A549 (cell line): Measurements from ENCODE around the gene TBX15.
"Not testable (repeated sequence)": the region's sequence is repeated elsewhere in the genome, so short reads cannot be mapped to it uniquely, and the experiment has no call there.

Source experiments
- CHD4 ChIP-seq: fragments of 200-600 bp; sonication (generic); IDR thresholded peaks from 2 replicates; pipeline ENCODE4 v1.6.1; 2016; ENCODE audit warnings: antibody characterized with exemption, mild to moderate bottlenecking, borderline replicate concordance
- CTCF ChIP-seq: fragments of >200 bp; sonication (Bioruptor Twin); formaldehyde crosslinking; IDR thresholded peaks from 3 replicates; pipeline ENCODE4 v1.5.1; 2016
- ELK1 ChIP-seq: fragments of 150-350 bp; IDR thresholded peaks from 2 replicates; pipeline ENCODE4 v1.6.1; 2014; ENCODE audit warnings: low read depth, mild to moderate bottlenecking, low read length
- HOXA7 ChIP-seq: fragments of 250-450 bp; sonication (Bioruptor Pico); IDR thresholded peaks from 2 replicates; pipeline ENCODE4 v1.5.0; 2020; ENCODE audit warnings: mild to moderate bottlenecking, moderate library complexity
- KDM1A ChIP-seq: fragments of 200-600 bp; sonication (generic); IDR thresholded peaks from 2 replicates; pipeline ENCODE4 v1.6.1; 2016; ENCODE audit warnings: low read depth, mild to moderate bottlenecking
- MAX ChIP-seq: IDR thresholded peaks from 2 replicates; pipeline ENCODE4 v1.6.1; 2012
- MYC ChIP-seq: IDR thresholded peaks from 2 replicates; pipeline ENCODE4 v1.6.1; 2012; ENCODE audit warnings: mild to moderate bottlenecking, inconsistent platforms, low read length, improper control_type of control experiment, borderline replicate concordance
- PBX3 ChIP-seq: IDR thresholded peaks from 2 replicates; pipeline ENCODE4 v1.6.1; 2012
- POLR2A ChIP-seq: IDR thresholded peaks from 2 replicates; pipeline ENCODE4 v1.6.1; 2012; ENCODE audit warnings: mild to moderate bottlenecking, low read length
- RAD21 ChIP-seq, 2 experiments: fragments of >200 bp in 1 of 2; sonication (Bioruptor Twin) in 1 of 2; formaldehyde crosslinking in 1 of 2; IDR thresholded peaks in 1 of 2; conservative IDR thresholded peaks in 1 of 2; 2 replicates in 1 of 2; 3 replicates in 1 of 2; pipeline ENCODE4 v1.6.1; 2012 to 2018; ENCODE audit warnings: inconsistent platforms in 1 of 2
- RCOR1 ChIP-seq: fragments of 150-350 bp; IDR thresholded peaks from 2 replicates; pipeline ENCODE4 v1.6.1; 2014; ENCODE audit warnings: antibody characterized with exemption, low read length, low read depth
- REST ChIP-seq: fragments of 200-600 bp; sonication (generic); IDR thresholded peaks from 2 replicates; pipeline ENCODE4 v1.6.1; 2016; ENCODE audit warnings: antibody characterized with exemption, mild to moderate bottlenecking, moderate library complexity
- TP53 ChIP-seq: fragments of 250-450 bp; sonication (Bioruptor Pico); IDR thresholded peaks from 2 replicates; pipeline ENCODE4 v1.5.0; 2021; ENCODE audit warnings: mild to moderate bottlenecking, moderate library complexity

- not testable (repeated sequence) for TF ChIP-seq HOXA7 (CRISPR knock-in tag); MYC; CTCF; TP53 (CRISPR knock-in tag); RAD21 (conservative IDR thresholded peaks at IDR 0.05 in 1 of 2, IDR thresholded peaks at IDR 0.05 in 1 of 2); PBX3; MAX; REST; RCOR1; POLR2A; KDM1A; ELK1; CHD4
Observed at GRCh38 chr1:118916346-118916745, 71.8 kb downstream of the TBX15 start.
